ENCODE measurements around the gene ZG16. TPM values are rescaled to one million over a fixed set of nuclear protein-coding genes. Genes with fewer than 3 reads are reported as not detected.
"Not testable (repeated sequence)": the region's sequence is repeated elsewhere in the genome, so short reads cannot be mapped to it uniquely, and the experiment has no call there.

The ZG16 gene
- total RNA-seq, 4 donors from 2014 or later, result not detected

DNA sequence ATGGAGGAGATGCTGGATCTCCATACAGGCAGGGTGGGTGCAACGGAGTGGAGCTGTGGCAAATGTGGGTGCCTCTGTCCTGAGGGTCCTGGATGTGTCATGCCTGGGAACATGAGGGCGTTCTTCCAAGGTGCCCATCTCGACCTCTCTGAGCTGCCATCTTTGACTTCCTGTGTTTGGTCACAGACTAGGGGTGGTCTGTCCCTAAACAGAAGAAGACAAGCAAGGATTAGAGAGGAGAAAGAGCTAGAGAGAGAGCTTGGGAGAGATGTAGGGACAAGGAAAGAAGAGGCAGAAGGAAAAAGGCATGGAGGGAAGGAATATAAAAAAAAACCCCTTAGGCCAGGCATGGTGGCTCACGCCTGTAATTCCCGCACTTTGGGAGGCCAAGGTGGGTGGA, 3.3 kb upstream of the ZG16 start:
- TF ChIP-seq CTCF (IDR thresholded peaks at IDR 0.05) (no peak), POLR2A (IDR thresholded peaks at IDR 0.05) (no peak)
- no peak overlapping the region for H3K4me3 ChIP-seq (replicated peaks in 1 of 3)
- no peak for DNase-seq
- H3K36me3 ChIP-seq, result no peaks in the 10 kb centered on the region
- no peaks in the 10 kb centered on the region for H3K27me3 ChIP-seq
- no peaks in the 10 kb centered on the region for H3K4me1 ChIP-seq
- H3K27ac ChIP-seq, result no peak overlapping the region
- 90 to 94% methylated on average over 5 of the region's 5 CpGs for WGBS, 2 donors
- no peaks in the 10 kb centered on the region for H3K9me3 ChIP-seq
- intact Hi-C loops (cut with DNase I), result no loop called here

GRCh38 chr16:29775742-29776408, 2.2 kb upstream of the ZG16 start:
- TF ChIP-seq CTCF (IDR thresholded peaks at IDR 0.05) (no peak), POLR2A (IDR thresholded peaks at IDR 0.05) (no peak)
- WGBS, 2 donors, result 78 to 85% methylated on average over 4 of the region's 4 CpGs
- H3K9me3 ChIP-seq, result no peaks in the 10 kb centered on the region
- no peak overlapping the region for H3K4me3 ChIP-seq (replicated peaks in 1 of 3)
- no peak for DNase-seq
- H3K4me1 ChIP-seq, result no peaks in the 10 kb centered on the region
- no peaks in the 10 kb centered on the region for H3K27me3 ChIP-seq
- H3K36me3 ChIP-seq, result no peaks in the 10 kb centered on the region
- H3K27ac ChIP-seq, result no peak overlapping the region
- intact Hi-C loops (cut with DNase I), result no loop called here

DNA sequence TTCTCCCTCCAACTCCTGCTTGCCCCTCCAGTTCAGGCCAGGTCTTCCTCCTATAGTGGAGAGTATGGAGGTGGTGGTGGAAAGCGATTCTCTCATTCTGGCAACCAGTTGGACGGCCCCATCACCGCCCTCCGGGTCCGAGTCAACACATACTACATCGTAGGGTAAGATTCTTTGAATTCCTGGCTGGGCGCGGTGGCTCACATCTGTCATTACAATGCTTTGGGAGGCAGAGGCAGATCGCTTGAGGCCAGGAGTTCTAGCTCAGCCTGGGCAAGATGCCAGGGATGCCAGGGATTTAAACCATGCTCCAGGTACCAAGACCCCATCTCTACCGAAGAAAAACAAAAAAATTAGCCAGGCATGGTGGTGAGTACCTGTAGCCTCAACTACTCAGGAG, 1.4 kb downstream of the ZG16 start:
- TF ChIP-seq CTCF (IDR thresholded peaks at IDR 0.05) (no peak), POLR2A (IDR thresholded peaks at IDR 0.05) (no peak)
- Histone ChIP-seq H3K27me3 (no peaks in the 10 kb centered on the region), H3K4me1 (peaks cover 3 to 6% of the 10 kb centered on the region in 2 donors), H3K27ac (no peak overlapping the region), H3K4me3 (replicated peaks in 1 of 3) (no peak overlapping the region), H3K9me3 (no peaks in the 10 kb centered on the region), H3K36me3 (no peaks in the 10 kb centered on the region)
- 56 to 57% methylated on average over 2 to 10 of the region's 10 CpGs for WGBS, 2 donors
- no peak for DNase-seq
- intact Hi-C loops (cut with DNase I), result no loop called here

DNA sequence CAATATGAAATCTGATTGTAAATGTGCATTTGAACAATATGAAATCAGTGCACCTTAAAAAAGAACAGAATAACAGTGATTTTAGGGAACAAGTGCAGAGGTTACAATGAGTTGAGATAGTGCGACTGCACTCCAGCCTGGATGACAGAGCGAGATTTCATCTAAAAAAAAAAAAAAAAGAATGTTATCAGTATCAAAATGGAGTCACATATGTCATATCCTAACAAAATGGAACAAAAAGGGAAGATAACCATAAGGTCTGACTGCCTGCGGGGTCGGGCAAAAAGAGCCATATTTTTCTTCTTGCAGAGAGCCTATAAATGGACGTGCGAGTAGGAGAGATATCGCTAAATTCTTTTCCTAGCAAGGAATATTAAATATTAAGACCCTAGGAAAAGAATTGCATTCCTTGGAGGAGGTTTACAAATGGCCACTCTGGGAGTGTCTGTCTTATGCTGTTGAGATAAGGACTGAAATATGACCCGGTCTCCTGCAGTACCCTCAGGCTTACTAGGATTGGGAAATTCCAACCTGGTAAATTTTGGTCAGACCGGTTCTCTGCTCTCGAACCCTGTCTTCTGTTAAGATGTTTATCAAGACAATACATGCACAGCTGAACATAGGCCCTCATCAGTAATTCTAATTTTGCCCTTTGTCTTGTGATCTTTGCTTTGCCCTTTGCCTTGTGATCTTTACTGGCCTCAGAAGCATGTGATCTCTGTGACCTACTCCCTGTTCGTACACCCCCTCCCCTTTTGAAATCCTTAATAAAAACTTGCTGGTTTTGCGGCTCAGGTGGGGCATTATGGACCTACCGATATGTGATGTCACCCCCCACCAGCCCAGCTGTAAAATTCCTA, 5.3 kb downstream of the ZG16 start:
- H3K27me3 ChIP-seq; H3K9me3 ChIP-seq; intact Hi-C loops (cut with DNase I); H3K4me3 ChIP-seq (replicated peaks in 1 of 3); H3K36me3 ChIP-seq; DNase-seq: not testable (repeated sequence)
- 70 to 72% methylated on average over 13 of the region's 13 CpGs for WGBS, 2 donors
- Histone ChIP-seq H3K4me1 (peaks cover 15 to 16% of the 10 kb centered on the region in 2 donors), H3K27ac (peak overlapping the region in 2 of 3 donors; percentile 5 to 62)

DNA sequence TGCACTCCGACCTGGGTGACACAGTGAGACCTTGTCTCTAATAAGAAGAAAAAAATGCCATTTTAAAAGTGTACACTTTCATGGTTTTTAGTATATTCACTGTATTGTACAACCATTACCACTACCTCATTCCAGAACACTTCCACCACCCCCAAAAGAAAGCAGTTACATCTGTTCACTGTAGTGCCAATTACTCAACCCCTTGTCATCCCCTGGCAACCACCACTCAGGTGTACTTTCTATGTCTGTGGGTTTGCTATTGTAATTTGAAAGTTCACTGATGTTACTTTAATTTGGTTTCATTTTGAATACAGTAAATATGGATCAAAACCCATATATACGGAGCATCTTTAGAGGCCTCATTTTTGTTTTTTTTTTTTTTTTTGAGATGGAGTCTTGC, 6.1 kb downstream of the ZG16 start:
- H3K4me3 ChIP-seq (replicated peaks in 1 of 3), result no peak overlapping the region
- H3K4me1 ChIP-seq, result peaks cover 15 to 16% of the 10 kb centered on the region in 2 donors
- no peaks in the 10 kb centered on the region for H3K27me3 ChIP-seq
- TF ChIP-seq POLR2A (IDR thresholded peaks at IDR 0.05) (no peak), CTCF (IDR thresholded peaks at IDR 0.05) (no peak)
- intact Hi-C loops (cut with DNase I), result no loop called here
- WGBS, 2 donors, result 88 to 96% methylated on average over 2 of the region's 2 CpGs
- no peaks in the 10 kb centered on the region for H3K9me3 ChIP-seq
- peak; percentile 32 to 33 for DNase-seq
- H3K36me3 ChIP-seq, result no peaks in the 10 kb centered on the region
- H3K27ac ChIP-seq, result peak overlapping the region; percentile 50 to 67 (median 62)
